Embryonic facial prominence (tissue), 1 donor: ENCODE data around the gene PGA4.

Experiments
- DNase-seq: peaks from one replicate; pipeline ENCODE4 v3.0.0-alpha.2; 2016; ENCODE audit errors: extremely low spot score

PGA4 gene

DNA sequence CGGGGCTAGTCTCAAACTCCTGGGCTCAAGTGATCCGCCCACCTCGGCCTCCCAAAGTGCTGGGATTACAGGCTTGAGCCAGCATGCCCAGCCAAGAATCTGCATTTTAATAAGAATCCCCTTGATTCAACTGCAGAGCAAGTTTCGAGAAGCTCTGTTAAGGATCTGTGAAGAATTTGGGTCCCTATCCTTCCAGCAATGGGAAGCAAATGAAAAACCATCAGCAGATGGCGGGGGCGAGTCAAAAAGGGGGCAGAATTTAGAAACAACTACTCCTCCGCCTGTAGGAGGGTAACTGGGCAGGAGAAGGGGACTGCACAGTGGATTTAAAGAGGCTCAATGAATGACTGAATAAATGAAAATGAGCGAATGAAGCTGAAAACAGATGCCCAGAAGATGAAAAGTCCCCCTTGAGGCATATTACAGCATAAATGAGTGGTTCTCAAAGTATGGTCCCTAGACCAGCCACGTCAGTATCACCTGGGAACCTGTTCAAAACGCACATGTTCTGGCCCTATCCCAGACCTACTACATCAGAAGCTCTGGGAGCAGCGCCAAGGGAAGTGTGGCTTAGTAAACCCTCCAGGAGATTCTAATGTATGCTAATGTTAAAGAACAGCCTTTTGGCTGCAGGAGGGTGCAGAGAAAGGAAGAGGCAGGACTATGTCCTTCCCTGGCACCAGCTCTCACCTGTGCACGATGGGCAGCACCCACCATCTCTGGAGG lies 58.0 kb downstream of the PGA4 start:
- DNase-seq: no peak

DNA sequence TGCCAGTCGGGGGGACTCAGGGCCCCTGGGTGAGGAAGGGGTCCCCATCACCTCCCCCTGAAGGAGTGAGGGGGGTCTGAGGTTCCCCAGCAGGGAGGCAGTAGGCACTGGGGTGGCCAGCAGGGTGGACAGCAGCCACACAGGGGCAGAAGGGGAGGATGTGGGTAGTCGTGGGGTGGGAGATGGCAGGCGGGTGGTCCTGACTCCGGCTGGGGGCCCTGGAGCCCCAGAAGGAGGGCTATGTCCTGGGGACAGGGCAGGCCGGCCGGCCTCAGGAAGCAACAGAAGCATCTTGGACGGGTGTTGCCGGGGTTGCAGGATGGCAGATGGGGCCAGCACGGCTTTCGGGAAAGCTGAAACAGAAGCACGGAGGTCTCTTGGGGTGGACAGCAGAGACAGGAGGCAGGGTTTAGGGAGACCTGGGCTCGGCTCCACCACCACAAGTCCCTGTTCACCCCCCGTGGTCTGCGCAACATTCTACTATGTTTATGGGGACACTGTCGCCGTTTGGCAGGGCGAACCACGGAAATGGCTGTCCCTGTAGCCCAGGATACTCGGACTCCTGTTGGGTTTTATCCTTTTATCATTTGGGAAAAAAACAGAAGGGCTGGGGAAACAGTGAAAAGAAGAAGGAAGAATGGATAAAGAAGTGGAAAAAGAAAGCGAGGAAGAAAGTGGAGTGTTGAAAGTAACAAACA lies 58.9 kb downstream of the PGA4 start:
- DNase-seq: no peak
